Psoas muscle (tissue), 8 donors: ENCODE data around the gene COL26A1. TPM values are rescaled to one million over a fixed set of nuclear protein-coding genes. Genes with fewer than 3 reads are reported as not detected.

Experiments used
- ATAC-seq, 4 donors: fragments of 200-7000 bp; cut with Tn5 transposase; one replicate each; pipeline ENCODE4 v1.9.1; 2020; ENCODE audit warnings: moderate library complexity in 3 of 4, mild to moderate bottlenecking in 2 of 4
- DNase-seq, 2 donors: peaks; one replicate each; pipeline ENCODE4 v3.0.0-alpha.2; 2020
- H3K27ac ChIP-seq: fragments of 200-600 bp; one replicate; pipeline ENCODE4 v1.8.0; 2022
- H3K27me3 ChIP-seq, 3 donors: fragments of 200-600 bp in 1 of 3; one replicate each; pipeline versions ENCODE4 v1.6.1 to v1.8.0; 2013 to 2022; ENCODE audit warnings: low read length in 2 of 3, mild to moderate bottlenecking in 2 of 3, moderate library complexity in 1 of 3; ENCODE audit not compliant: insufficient read depth in 3 of 3
- H3K36me3 ChIP-seq, 2 donors: fragments of 200-600 bp in 1 of 2; one replicate each; pipeline versions ENCODE4 v1.6.1 to v1.8.0; 2013 to 2022; ENCODE audit warnings: low read depth in 1 of 2, mild to moderate bottlenecking in 1 of 2, moderate library complexity in 1 of 2; ENCODE audit not compliant: insufficient read depth in 1 of 2
- H3K4me1 ChIP-seq: fragments of 200-600 bp; one replicate; pipeline ENCODE4 v1.8.0; 2022
- H3K4me3 ChIP-seq: fragments of 200-600 bp; one replicate; pipeline ENCODE4 v1.8.0; 2022; ENCODE audit warnings: mild to moderate bottlenecking
- H3K9me3 ChIP-seq: fragments of 200-600 bp; one replicate; pipeline ENCODE4 v1.8.0; 2022
- WGBS, 3 donors: extraction: QIAGEN DNeasy Blood & Tissue Kit; methylation state at CpG; one replicate each; pipeline versions ENCODE4 v1.1.6 to v1.1.7; 2013; 5-methylcytosine and 5-hydroxymethylcytosine counted together
- intact Hi-C, 2 donors: fragments of 100-400 bp; cut with DNase I; formaldehyde crosslinking; loops; one replicate each; pipeline versions ENCODE4 v1.11.0 to v1.14.2; 2022
- long read RNA-seq, 2 donors: library from polyadenylated mRNA; unstranded; transcript quantifications; one replicate each; pipeline ENCODE4 v2.0.0, GENCODE V29; 2021
- polyA plus RNA-seq, 3 donors: library from polyadenylated mRNA; stranded (reverse); fragments of 200-250 nt; gene quantifications; one replicate each; pipeline ENCODE4 v1.2.3, GENCODE V29; 2013
- total RNA-seq, 4 donors: library from RNA; stranded (reverse); fragmentation: NEBNext Ultra II Directional in 2 of 4; extraction: Animal tissue kit (Norgen Biotek cat#: 25700) in 2 of 4; gene quantifications; one replicate each; pipeline versions ENCODE4 v1.2.1 to v1.2.4, GENCODE V29; 2021 to 2023
- TF ChIP-seq, protein P1 (sequence below): fragments of 200-600 bp; IDR thresholded peaks from one replicate; pipeline ENCODE4 v1.8.0; 2022; ENCODE audit warnings: antibody characterized with exemption
- donor health status: healthy with polysubstance abuse.
- donor health status: DM: no; HTN: no; CAD: no; lungs with moderate emphysema.
- donor health status: Bipolar disorder and iron deficiency.
- donor health status: healthy.
- donor health status: DM: yes; HTN: yes; CAD: no.
- donor health status: DM: no; HTN: no; CAD: no.
- donor health status: DM: no; HTN: no; CAD: no.
- donor health status: DM: yes; HTN: yes; CAD: no.

Gene COL26A1
- total RNA-seq (not detected), polyA plus RNA-seq (under 1 TPM in 1 of 3 donors, not detected in 2; 0.03 TPM)
- long read RNA-seq, donor 1, result 0 reads
- long read RNA-seq, donor 2, result 0 reads

DNA sequence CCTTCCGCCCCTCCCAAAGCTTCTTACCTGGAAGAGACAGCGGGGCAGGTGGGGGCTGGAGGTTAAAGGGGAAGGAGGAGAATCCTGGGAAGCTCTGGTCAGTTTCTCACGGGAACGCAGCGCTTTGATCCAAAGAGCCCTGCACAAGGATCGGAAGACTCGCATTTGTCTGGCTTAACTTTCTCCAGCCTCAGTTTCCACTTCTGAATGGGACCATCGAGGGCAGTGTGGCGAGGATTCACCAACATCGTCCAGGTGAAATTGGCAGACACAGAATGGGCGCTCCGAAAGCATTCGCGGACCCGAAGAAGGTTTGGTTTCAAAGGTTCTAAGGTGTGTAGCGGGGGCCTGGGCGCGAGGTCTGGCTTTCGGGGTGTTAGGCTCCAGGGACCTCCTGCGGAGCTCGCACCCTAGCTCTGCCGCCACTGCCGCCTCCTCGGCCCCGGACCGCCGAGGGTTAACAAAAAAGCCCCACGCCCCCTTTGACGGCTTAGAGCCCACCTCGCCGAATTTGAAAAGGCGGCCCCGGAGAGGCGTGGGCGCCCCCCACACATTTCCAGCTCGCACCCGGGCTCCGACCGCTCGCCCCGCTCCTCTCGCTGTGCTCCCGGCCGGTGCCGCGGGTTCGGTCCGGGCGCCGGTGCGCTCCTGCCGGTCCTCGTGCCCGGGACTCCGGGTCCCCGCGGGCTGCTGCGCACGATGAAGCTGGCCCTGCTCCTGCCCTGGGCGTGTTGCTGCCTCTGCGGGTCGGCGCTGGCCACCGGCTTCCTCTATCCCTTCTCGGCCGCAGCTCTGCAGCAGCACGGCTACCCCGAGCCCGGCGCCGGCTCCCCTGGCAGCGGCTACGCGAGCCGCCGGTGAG lies at the start of gene COL26A1:
COL26A1 (plus strand) TSS at position 542 of the 862 bp plus-strand sequence; CDS start at position 700, 158 bp downstream.
- ATAC-seq, result peak in 3 of 4 donors; percentile 55 to 63 (median 61)
- WGBS, 3 donors, result 15 to 21% (median 16%) methylated on average over 59 to 76 of the region's 76 CpGs
- no peaks in the 10 kb centered on the region for H3K36me3 ChIP-seq
- no peak within 1 kb of the TSS for H3K27ac ChIP-seq
- H3K4me1 ChIP-seq, result no peaks in the 10 kb centered on the region
- H3K9me3 ChIP-seq, result no peaks in the 10 kb centered on the region
- intact Hi-C loops, result loop anchor here in 1 of 2 donors (5.0 to 10.0 kb wide), 2 partner anchors 172 to 910 kb away; no protein-coding TSS in a partner anchor
- peak within 1 kb of the TSS; percentile 69 for H3K4me3 ChIP-seq
- TF ChIP-seq, protein P1, sequence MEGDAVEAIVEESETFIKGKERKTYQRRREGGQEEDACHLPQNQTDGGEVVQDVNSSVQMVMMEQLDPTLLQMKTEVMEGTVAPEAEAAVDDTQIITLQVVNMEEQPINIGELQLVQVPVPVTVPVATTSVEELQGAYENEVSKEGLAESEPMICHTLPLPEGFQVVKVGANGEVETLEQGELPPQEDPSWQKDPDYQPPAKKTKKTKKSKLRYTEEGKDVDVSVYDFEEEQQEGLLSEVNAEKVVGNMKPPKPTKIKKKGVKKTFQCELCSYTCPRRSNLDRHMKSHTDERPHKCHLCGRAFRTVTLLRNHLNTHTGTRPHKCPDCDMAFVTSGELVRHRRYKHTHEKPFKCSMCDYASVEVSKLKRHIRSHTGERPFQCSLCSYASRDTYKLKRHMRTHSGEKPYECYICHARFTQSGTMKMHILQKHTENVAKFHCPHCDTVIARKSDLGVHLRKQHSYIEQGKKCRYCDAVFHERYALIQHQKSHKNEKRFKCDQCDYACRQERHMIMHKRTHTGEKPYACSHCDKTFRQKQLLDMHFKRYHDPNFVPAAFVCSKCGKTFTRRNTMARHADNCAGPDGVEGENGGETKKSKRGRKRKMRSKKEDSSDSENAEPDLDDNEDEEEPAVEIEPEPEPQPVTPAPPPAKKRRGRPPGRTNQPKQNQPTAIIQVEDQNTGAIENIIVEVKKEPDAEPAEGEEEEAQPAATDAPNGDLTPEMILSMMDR, result no peak
- peak in 1 of 2 donors; percentile 17 for DNase-seq
- peaks cover 0 to 32% (median 9%) of the 10 kb centered on the region in 3 donors for H3K27me3 ChIP-seq

DNA sequence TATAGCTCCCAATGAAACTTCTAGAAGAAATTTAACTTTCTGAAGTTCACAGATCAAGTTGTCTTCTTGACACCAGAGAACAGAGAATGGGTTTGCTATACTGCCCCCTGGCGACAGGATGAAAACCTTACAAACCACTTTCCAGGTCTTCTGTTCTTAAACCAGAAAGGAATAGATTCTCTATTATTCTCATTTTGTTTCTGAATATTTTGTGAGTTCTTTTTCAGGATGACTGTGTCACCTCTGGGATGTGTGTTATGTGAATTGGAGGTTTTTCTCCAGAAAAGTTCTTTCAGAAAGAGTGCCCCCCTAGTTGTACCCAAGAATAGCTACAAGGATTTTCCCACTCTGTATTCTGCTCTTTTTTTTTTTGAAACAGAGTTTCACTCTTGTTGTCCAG lies 47.3 kb upstream of the COL26A1 start:
- DNase-seq (no peak), ATAC-seq (no peak)
- intact Hi-C loops, result no loop called here
- no peaks in the 10 kb centered on the region for H3K4me1 ChIP-seq
- TF ChIP-seq, protein P1, result peak; percentile 44
- no peak overlapping the region for H3K4me3 ChIP-seq
- H3K36me3 ChIP-seq, result peaks cover 0 to 43% of the 10 kb centered on the region in 2 donors
- 7 to 10% (median 8%) methylated on average over 1 of the region's 1 CpG for WGBS, 3 donors
- H3K27ac ChIP-seq, result no peak overlapping the region
- H3K27me3 ChIP-seq, result no peaks in the 10 kb centered on the region
- no peaks in the 10 kb centered on the region for H3K9me3 ChIP-seq

DNA sequence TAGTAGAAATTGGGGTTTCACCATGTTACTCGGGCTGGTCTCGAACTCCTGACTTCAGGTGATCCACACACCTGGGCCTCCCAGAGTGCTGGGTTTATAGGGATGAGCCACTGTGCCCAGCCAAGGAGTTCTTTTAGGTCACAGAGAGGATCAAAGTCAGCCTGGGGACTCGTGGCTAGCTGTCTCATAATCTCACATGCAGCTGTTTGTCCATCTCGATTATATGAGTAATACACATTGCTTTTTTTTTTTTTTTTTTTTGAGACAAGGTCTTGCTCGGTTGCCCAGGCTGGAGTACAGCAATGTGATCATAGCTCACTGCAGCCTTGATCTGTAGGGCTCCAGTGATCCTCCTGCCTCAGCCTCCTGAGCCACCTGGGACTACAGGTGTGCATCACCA lies 43.3 kb upstream of the COL26A1 start:
- TF ChIP-seq, protein P1, result no peak
- ATAC-seq, result no peak
- no peak for DNase-seq
- Histone ChIP-seq H3K27me3 (no peaks in the 10 kb centered on the region), H3K36me3 (peaks cover 0 to 43% of the 10 kb centered on the region in 2 donors), H3K4me1 (peaks cover 6% of the 10 kb centered on the region), H3K9me3 (no peaks in the 10 kb centered on the region), H3K4me3 (no peak overlapping the region), H3K27ac (no peak overlapping the region)
- intact Hi-C loops, result no loop called here
- 51 to 59% (median 55%) methylated on average over 5 of the region's 5 CpGs for WGBS, 3 donors

DNA sequence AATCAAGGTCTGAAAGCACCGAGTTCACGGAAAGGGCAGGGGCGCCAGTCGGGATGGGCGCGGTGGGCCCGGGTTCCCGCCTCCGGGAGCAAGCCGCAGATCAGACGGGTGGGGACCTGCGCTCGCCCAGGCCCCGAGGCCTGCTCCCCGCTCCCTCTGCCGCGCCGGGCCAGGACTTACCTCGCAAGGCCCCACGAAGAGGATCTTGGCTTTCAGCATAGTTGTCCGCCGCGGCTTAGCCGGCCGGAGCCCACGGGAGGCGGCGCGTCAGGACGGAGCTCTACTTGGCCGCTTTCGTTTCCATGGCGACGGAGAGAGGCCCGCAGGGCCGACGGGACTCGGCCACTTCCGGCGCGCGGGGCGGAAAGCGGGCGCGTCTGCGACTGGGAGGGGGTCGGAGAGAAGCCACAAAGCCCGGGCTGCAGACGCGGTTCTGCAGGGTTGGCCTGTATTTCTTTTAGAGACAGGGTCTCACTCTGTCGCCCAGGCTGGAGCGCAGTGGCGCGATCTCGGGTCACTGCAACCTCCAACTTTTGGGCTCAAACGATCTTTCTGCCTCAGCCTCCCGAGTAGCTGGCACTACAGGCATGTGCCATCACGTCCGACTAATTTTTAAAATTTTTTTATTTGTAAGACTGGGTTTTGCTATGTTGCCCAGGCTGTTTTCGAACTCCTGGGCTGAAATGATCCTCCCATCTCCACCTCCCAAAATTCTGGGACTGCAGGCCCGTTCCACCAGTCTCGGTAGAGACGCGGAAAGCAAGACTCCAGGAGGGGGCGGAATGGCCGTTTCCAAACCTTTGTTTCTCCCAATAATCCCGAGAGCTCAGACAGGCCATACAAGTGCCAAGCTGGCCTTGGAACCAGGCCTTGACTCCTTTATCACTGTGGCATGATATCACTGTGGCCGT lies 40.9 kb upstream of the COL26A1 start, which contains the start of gene IFT22:
IFT22 (minus strand) TSS at position 322 of the 911 bp plus-strand sequence; CDS start at position 219, 103 bp downstream.
- H3K27me3 ChIP-seq, result peaks cover 0 to 7% (median 0%) of the 10 kb centered on the region in 3 donors
- H3K4me3 ChIP-seq, result peak within 1 kb of the TSS; percentile 95
- DNase-seq (peak; percentile 92 to 94), ATAC-seq (peak; percentile 97 to 100 (median 98))
- peak within 1 kb of the TSS; percentile 71 for H3K27ac ChIP-seq
- peaks cover 6% of the 10 kb centered on the region for H3K4me1 ChIP-seq
- intact Hi-C loops, result no loop called here
- WGBS, 3 donors, result 0 to 1% (median 1%) methylated on average over 69 of the region's 69 CpGs
- H3K36me3 ChIP-seq, result peaks cover 0 to 22% of the 10 kb centered on the region in 2 donors
- H3K9me3 ChIP-seq, result no peaks in the 10 kb centered on the region
- TF ChIP-seq, protein P1, result no peak
